ENCODE measurements around the gene PTPRS. TPM values are rescaled to one million over a fixed set of nuclear protein-coding genes. Genes with fewer than 3 reads are reported as not detected.

Gene PTPRS
- total RNA-seq, 1 donor from 2014 or later: 125 TPM

GRCh38 chr19:5299137-5299536, 41.5 kb downstream of the PTPRS start:
- peaks cover 55% of the 10 kb centered on the region for H4K20me1 ChIP-seq (ENCODE audit: insufficient read depth, low read length)
- no peaks in the 10 kb centered on the region for H3K79me2 ChIP-seq (ENCODE audit: insufficient read depth, low read length)
- no peaks in the 10 kb centered on the region for H3K27me3 ChIP-seq (ENCODE audit: insufficient read depth, low read length)
- no peaks in the 10 kb centered on the region for H3K36me3 ChIP-seq (ENCODE audit: insufficient read depth, low read length)
- FAIRE-seq: no peak
- H3K4me1 Mint-ChIP-seq (ENCODE audit: low read depth, unreplicated experiment): no peaks in the 10 kb centered on the region
- H3K27ac ChIP-seq (ENCODE audit: low read depth, low read length): no peak overlapping the region
- no peak for DNase-seq (ENCODE audit: low read depth)
- no peak overlapping the region for H3K4me3 ChIP-seq (ENCODE audit: insufficient read depth, low read depth, low read length)
- no peak overlapping the region for H3K4me3 Mint-ChIP-seq (ENCODE audit: unreplicated experiment)
- no peaks in the 10 kb centered on the region for H3K36me3 Mint-ChIP-seq (ENCODE audit: low read depth, unreplicated experiment)
- no peak overlapping the region for H2AFZ ChIP-seq (ENCODE audit: low read depth, low read length)
- H3K9me3 ChIP-seq (ENCODE audit: insufficient read depth, low read depth, low read length): no peaks in the 10 kb centered on the region
- no peak overlapping the region for H3K9ac ChIP-seq (ENCODE audit: low read length)
- H3K4me2 ChIP-seq (ENCODE audit: low read length): no peak overlapping the region
- H3K9me3 Mint-ChIP-seq (ENCODE audit: unreplicated experiment): peaks cover 3% of the 10 kb centered on the region
- peaks cover 7% of the 10 kb centered on the region for H3K27me3 Mint-ChIP-seq (ENCODE audit: low read depth, unreplicated experiment)
- H3K4me1 ChIP-seq (ENCODE audit: insufficient read depth, low read length): peaks cover under 1% of the 10 kb centered on the region
- TF ChIP-seq CTCF (IDR thresholded peaks at IDR 0.05; ENCODE audit: insufficient read depth, low read depth, low read length) (no peak), EZH2 (IDR thresholded peaks at IDR 0.05; ENCODE audit: insufficient read depth, low read length) (no peak)
- no peak overlapping the region for H3K27ac Mint-ChIP-seq (ENCODE audit: unreplicated experiment)

GRCh38 chr19:5298471-5298901, 42.1 kb downstream of the PTPRS start:
- FAIRE-seq (no peak), DNase-seq (ENCODE audit: low read depth) (no peak)
- no peak overlapping the region for H3K27ac Mint-ChIP-seq (ENCODE audit: unreplicated experiment)
- no peaks in the 10 kb centered on the region for H3K36me3 Mint-ChIP-seq (ENCODE audit: low read depth, unreplicated experiment)
- TF ChIP-seq CTCF (IDR thresholded peaks at IDR 0.05; ENCODE audit: insufficient read depth, low read depth, low read length): no peak
- no peak for TF ChIP-seq EZH2 (IDR thresholded peaks at IDR 0.05; ENCODE audit: insufficient read depth, low read length)
- H3K4me3 Mint-ChIP-seq (ENCODE audit: unreplicated experiment): no peak overlapping the region
- Histone ChIP-seq H3K36me3 (ENCODE audit: insufficient read depth, low read length) (no peaks in the 10 kb centered on the region), H3K9me3 (ENCODE audit: insufficient read depth, low read depth, low read length) (no peaks in the 10 kb centered on the region), H3K79me2 (ENCODE audit: insufficient read depth, low read length) (no peaks in the 10 kb centered on the region), H3K4me3 (ENCODE audit: insufficient read depth, low read depth, low read length) (no peak overlapping the region), H4K20me1 (ENCODE audit: insufficient read depth, low read length) (peaks cover 57% of the 10 kb centered on the region), H3K4me2 (ENCODE audit: low read length) (no peak overlapping the region), H3K27ac (ENCODE audit: low read depth, low read length) (no peak overlapping the region), H3K9ac (ENCODE audit: low read length) (no peak overlapping the region), H2AFZ (ENCODE audit: low read depth, low read length) (no peak overlapping the region), H3K4me1 (ENCODE audit: insufficient read depth, low read length) (peaks cover 7% of the 10 kb centered on the region), H3K27me3 (ENCODE audit: insufficient read depth, low read length) (no peaks in the 10 kb centered on the region)
- H3K4me1 Mint-ChIP-seq (ENCODE audit: low read depth, unreplicated experiment): no peaks in the 10 kb centered on the region
- peaks cover 3% of the 10 kb centered on the region for H3K9me3 Mint-ChIP-seq (ENCODE audit: unreplicated experiment)
- peaks cover 6% of the 10 kb centered on the region for H3K27me3 Mint-ChIP-seq (ENCODE audit: low read depth, unreplicated experiment)

- H3K4me2 ChIP-seq (ENCODE audit: low read length): no peak overlapping the region
- H3K36me3 Mint-ChIP-seq (ENCODE audit: low read depth, unreplicated experiment): no peaks in the 10 kb centered on the region
- H3K36me3 ChIP-seq (ENCODE audit: insufficient read depth, low read length): no peaks in the 10 kb centered on the region
- H3K9me3 ChIP-seq (ENCODE audit: insufficient read depth, low read depth, low read length): no peaks in the 10 kb centered on the region
- no peak overlapping the region for H2AFZ ChIP-seq (ENCODE audit: low read depth, low read length)
- H4K20me1 ChIP-seq (ENCODE audit: insufficient read depth, low read length): peaks cover 61% of the 10 kb centered on the region
- peaks cover 3% of the 10 kb centered on the region for H3K9me3 Mint-ChIP-seq (ENCODE audit: unreplicated experiment)
- no peak overlapping the region for H3K27ac ChIP-seq (ENCODE audit: low read depth, low read length)
- peaks cover 3% of the 10 kb centered on the region for H3K27me3 Mint-ChIP-seq (ENCODE audit: low read depth, unreplicated experiment)
- no peak overlapping the region for H3K4me3 ChIP-seq (ENCODE audit: insufficient read depth, low read depth, low read length)
- H3K4me1 ChIP-seq (ENCODE audit: insufficient read depth, low read length): peaks cover 9% of the 10 kb centered on the region
- TF ChIP-seq EZH2 (IDR thresholded peaks at IDR 0.05; ENCODE audit: insufficient read depth, low read length) (no peak), CTCF (IDR thresholded peaks at IDR 0.05; ENCODE audit: insufficient read depth, low read depth, low read length) (no peak)
- no peak for DNase-seq (ENCODE audit: low read depth)
- H3K9ac ChIP-seq (ENCODE audit: low read length): no peak overlapping the region
- no peak overlapping the region for H3K27ac Mint-ChIP-seq (ENCODE audit: unreplicated experiment)
- no peak overlapping the region for H3K4me3 Mint-ChIP-seq (ENCODE audit: unreplicated experiment)
- H3K4me1 Mint-ChIP-seq (ENCODE audit: low read depth, unreplicated experiment): no peaks in the 10 kb centered on the region
- H3K27me3 ChIP-seq (ENCODE audit: insufficient read depth, low read length): no peaks in the 10 kb centered on the region
- H3K79me2 ChIP-seq (ENCODE audit: insufficient read depth, low read length): peaks cover 3% of the 10 kb centered on the region
- no peak for FAIRE-seq
Observed at GRCh38 chr19:5297272-5297669, 43.3 kb downstream of the PTPRS start.
